K562 (cell line): Measurements from ENCODE around the gene IRAG1. TPM values are rescaled to one million over a fixed set of nuclear protein-coding genes. Genes with fewer than 3 reads are reported as not detected.

Experiments
- ATAC-seq: fragments of 200-7000 bp; cut with Tn5 transposase; 3 replicates; pipeline ENCODE4 v1.9.1; 2020; ENCODE audit warnings: moderate library complexity
- BruUV-seq: library from RNA; stranded (reverse); fragments of 400-500 nt; replicated peaks from 2 replicates; lab custom pipeline; 2021; lab: Mats Ljungman, UMichigan
- CTCF ChIA-PET: fragments of 300-600 bp; formaldehyde crosslinking; extraction: SDS; loops from one replicate; lab custom pipeline; 2021; ENCODE audit warnings: low intra/inter-chr PET ratio; lab: Yijun Ruan, JAX
- POLR2A ChIA-PET: fragments of 300-600, 350-650 bp; sonication (Branson Sonifier 250); formaldehyde crosslinking; extraction: SDS; loops from one replicate; lab custom pipeline; 2021; ENCODE audit warnings: antibody characterized with exemption, inconsistent platforms; lab: Yijun Ruan, JAX
- DNase-seq, 4 experiments: peaks; one replicate each; pipeline versions ENCODE4 v3.0.0 to v3.0.0-alpha.2; 2011 to 2018; ENCODE audit warnings: low spot score in 3 of 4, mixed read lengths in 3 of 4; ENCODE audit errors: extremely low read depth in 1 of 4
- FAIRE-seq: peaks from 2 replicates; lab custom pipeline; 2011; peaks lifted over from hg19 to GRCh38; lab: Jason Lieb, UNC
- H2AFZ ChIP-seq: 2 replicates; pipeline ENCODE4 v1.6.0; 2011; ENCODE audit warnings: low read depth, low read length, control low read depth, inconsistent platforms
- H3K27ac ChIP-seq: fragments of 200-600 bp; 3 replicates; pipeline ENCODE4 v1.8.0; 2011; ENCODE audit warnings: low read depth, mild to moderate bottlenecking, control low read depth, inconsistent platforms, low read length, moderate library complexity, mixed read lengths; ENCODE audit errors: extremely low read depth
- H3K27me3 ChIP-seq, 2 experiments: fragments of 300-600 bp in 1 of 2; 2 replicates in 1 of 2; 3 replicates in 1 of 2; pipeline versions ENCODE4 v1.6.0 to v1.8.0; 2011; ENCODE audit warnings: inconsistent platforms in 2 of 2, low read length in 2 of 2, mild to moderate bottlenecking in 1 of 2, mixed read lengths in 1 of 2, moderate library complexity in 1 of 2; ENCODE audit not compliant: control insufficient read depth in 2 of 2, insufficient read depth in 2 of 2
- H3K36me3 ChIP-seq: fragments of 300-600 bp; 3 replicates; pipeline ENCODE4 v1.8.0; 2011; ENCODE audit warnings: mild to moderate bottlenecking, low read length, inconsistent platforms; ENCODE audit not compliant: control insufficient read depth, insufficient read depth
- H3K4me1 ChIP-seq, 2 experiments: fragments of 200-600 bp in 1 of 2; replicated peaks in 1 of 2; 2 replicates in 1 of 2; 3 replicates in 1 of 2; pipeline versions ENCODE4 v1.5.1 to v1.8.0; 2011; ENCODE audit warnings: inconsistent platforms in 2 of 2, low read length in 2 of 2, mild to moderate bottlenecking in 1 of 2, mixed read lengths in 1 of 2, moderate library complexity in 1 of 2; ENCODE audit not compliant: control insufficient read depth in 2 of 2, insufficient read depth in 2 of 2
- H3K4me2 ChIP-seq: 2 replicates; pipeline ENCODE4 v1.6.1; 2011; ENCODE audit warnings: low read length, control low read depth, inconsistent platforms, mixed read lengths; ENCODE audit not compliant: insufficient read depth
- H3K4me3 ChIP-seq: fragments of 200-600 bp; sonication (generic), shearing (Covaris generic); 2 replicates; pipeline ENCODE4 v1.5.1; 2016; ENCODE audit warnings: control low read depth, inconsistent platforms
- H3K79me2 ChIP-seq: fragments of 200-600 bp; 3 replicates; pipeline ENCODE4 v1.8.0; 2011; ENCODE audit warnings: low read length, inconsistent platforms; ENCODE audit not compliant: control insufficient read depth, insufficient read depth
- H3K9ac ChIP-seq, 2 experiments: 2 replicates each; pipeline versions ENCODE4 v1.6.0 to v1.6.1; 2011; ENCODE audit warnings: low read depth in 2 of 2, low read length in 2 of 2, control low read depth in 1 of 2, inconsistent platforms in 1 of 2, mild to moderate bottlenecking in 1 of 2, mixed read lengths in 1 of 2; ENCODE audit not compliant: insufficient read depth in 1 of 2
- H3K9me1 ChIP-seq: one replicate; pipeline ENCODE4 v1.6.0; 2011; ENCODE audit warnings: inconsistent platforms, mild to moderate bottlenecking, low read length, moderate library complexity; ENCODE audit not compliant: control insufficient read depth, insufficient read depth
- H3K9me3 ChIP-seq: replicated peaks from 2 replicates; pipeline ENCODE4 v1.5.1; 2011; ENCODE audit warnings: low read depth, low read length, inconsistent platforms; ENCODE audit not compliant: control insufficient read depth, insufficient read depth
- H4K20me1 ChIP-seq: replicated peaks from 2 replicates; pipeline ENCODE4 v1.6.1; 2011; ENCODE audit warnings: low read length, inconsistent platforms, mixed read lengths; ENCODE audit not compliant: control insufficient read depth, insufficient read depth
- BACH1 ChIP-seq: fragments of 200-800 bp; sonication (Bioruptor generic); IDR thresholded peaks from 2 replicates; pipeline ENCODE4 v1.6.1; 2016; ENCODE audit warnings: missing genetic modification characterization, missing compliant biosample characterization
- BRCA1 ChIP-seq, 2 experiments: fragments of 450-650 bp in 1 of 2; sonication (generic) in 1 of 2; formaldehyde crosslinking in 1 of 2; IDR thresholded peaks; 2 replicates each; pipeline versions ENCODE4 v1.5.0 to v1.6.1; 2017 to 2020; ENCODE audit warnings: mild to moderate bottlenecking in 1 of 2, missing genetic modification reagents in 1 of 2
- CHD2 ChIP-seq: IDR thresholded peaks from 2 replicates; pipeline ENCODE4 v1.6.1; 2011; ENCODE audit warnings: low read depth, low read length
- HDAC2 ChIP-seq: fragments of 450-650 bp; IDR thresholded peaks from 2 replicates; pipeline ENCODE4 v1.6.1; 2016; ENCODE audit warnings: mild to moderate bottlenecking
- MTA3 ChIP-seq: fragments of 450-650 bp; formaldehyde crosslinking; IDR thresholded peaks from 2 replicates; pipeline ENCODE4 v1.6.1; 2017; ENCODE audit warnings: mild to moderate bottlenecking, borderline replicate concordance
- MYBL2 ChIP-seq, 2 experiments: fragments of 450-650 bp in 1 of 2; sonication (generic) in 1 of 2; formaldehyde crosslinking in 1 of 2; IDR thresholded peaks; 2 replicates each; pipeline versions ENCODE4 v1.6.1 to v1.8.1; 2017 to 2022; ENCODE audit warnings: borderline replicate concordance in 1 of 2, inconsistent platforms in 1 of 2, low read depth in 1 of 2, mild to moderate bottlenecking in 1 of 2, missing genetic modification reagents in 1 of 2, moderate library complexity in 1 of 2
- NFXL1 ChIP-seq: fragments of 450-650 bp; formaldehyde crosslinking; IDR thresholded peaks from 2 replicates; pipeline ENCODE4 v1.4.0; 2021; ENCODE audit warnings: mild to moderate bottlenecking
- NFYB ChIP-seq: IDR thresholded peaks from 2 replicates; pipeline ENCODE4 v1.6.1; 2011; ENCODE audit warnings: mild to moderate bottlenecking, moderate library complexity; ENCODE audit not compliant: insufficient read length; ENCODE audit errors: extremely low read depth
- NR2C2 ChIP-seq, 2 experiments: fragments of 200-800 bp in 1 of 2; sonication (Bioruptor generic) in 1 of 2; sonication (generic) in 1 of 2; formaldehyde crosslinking in 1 of 2; IDR thresholded peaks; 2 replicates each; pipeline versions ENCODE4 v1.6.1 to v1.8.0; 2016 to 2022; ENCODE audit warnings: mild to moderate bottlenecking in 1 of 2, missing compliant biosample characterization in 1 of 2, missing genetic modification characterization in 1 of 2, missing genetic modification reagents in 1 of 2
- NRF1 ChIP-seq, 2 experiments: fragments of 450-650 bp; IDR thresholded peaks in 1 of 2; conservative IDR thresholded peaks in 1 of 2; 2 replicates each; pipeline ENCODE4 v1.6.1; 2014; ENCODE audit warnings: mild to moderate bottlenecking in 2 of 2
- PHTF2 ChIP-seq: fragments of 250-450 bp; sonication (Bioruptor Pico); IDR thresholded peaks from 2 replicates; pipeline ENCODE4 v1.5.0; 2021; ENCODE audit warnings: mild to moderate bottlenecking
- RBM25 ChIP-seq: fragments of 200-400 bp; formaldehyde crosslinking; IDR thresholded peaks from 2 replicates; pipeline ENCODE4 v1.6.1; 2018; ENCODE audit warnings: low read length, low read depth, moderate library complexity; ENCODE audit not compliant: severe bottlenecking
- SRSF7 ChIP-seq: fragments of 200-400 bp; formaldehyde crosslinking; optimal IDR thresholded peaks from 2 replicates; pipeline ENCODE3; 2017; ENCODE audit warnings: mild to moderate bottlenecking, low read depth, low read length
- ZNF699 ChIP-seq: fragments of 250-450 bp; sonication (Bioruptor Pico); IDR thresholded peaks from 2 replicates; pipeline ENCODE4 v1.8.0; 2021; ENCODE audit warnings: mild to moderate bottlenecking, moderate library complexity; ENCODE audit not compliant: insufficient replicate concordance
- WGBS: fragments of 100-300 bp; shearing (Covaris generic); methylation state at CpG from one replicate; pipeline ENCODE4 v1.1.6; 2016; ENCODE audit warnings: low coverage, mixed read lengths; ENCODE audit not compliant: insufficient coverage; ENCODE audit errors: missing lambda C conversion rate; 5-methylcytosine and 5-hydroxymethylcytosine counted together
- in situ Hi-C: fragments of 300-500 bp; cut with MboI; formaldehyde crosslinking; loops from 4 replicates; pipeline ENCODE4 v1.15.0; 2018; ENCODE audit warnings: inconsistent platforms, mixed read lengths
- intact Hi-C: fragments of 100-400 bp; cut with micrococcal nuclease; formaldehyde crosslinking; loops from 2 replicates; pipeline ENCODE4 v1.14.2; 2022
- polyA plus RNA-seq, 8 experiments: library from polyadenylated mRNA; depleted of rRNA in 4 of 8; stranded (reverse) in 5 of 8; unstranded in 3 of 8; fragments of >200 nt; fragmentation: Nextera tagmentation in 2 of 8; fragmentation: Illumina TruSeq in 1 of 8; extraction: Ambion mirVana in 2 of 8; extraction: Trizol in 1 of 8; gene quantifications; 2 replicates each; pipeline versions ENCODE4 v1.2.1 to v1.2.3, GENCODE V29; 2011 to 2014; ENCODE audit warnings: inconsistent platforms in 1 of 8, missing spikeins in 1 of 8
- total RNA-seq, 7 experiments: library from RNA; depleted of rRNA in 6 of 7; stranded (reverse); fragments of >200 nt in 6 of 7; fragmentation: Illumina TruSeq in 2 of 7; extraction: Trizol in 2 of 7; gene quantifications; 2 replicates each; pipeline versions ENCODE4 v1.2.1 to v1.2.3, GENCODE V29; 2011 to 2021; ENCODE audit warnings: low replicate concordance in 1 of 7
- TF ChIP-seq, protein P1 (sequence below): sonication (generic); formaldehyde crosslinking; IDR thresholded peaks from 2 replicates; pipeline ENCODE4 v1.8.0; 2023; ENCODE audit warnings: mild to moderate bottlenecking, missing genetic modification reagents
- TF ChIP-seq, protein P2 (sequence below): sonication (generic); formaldehyde crosslinking; IDR thresholded peaks from 2 replicates; pipeline ENCODE4 v1.9.0; 2022; ENCODE audit warnings: mild to moderate bottlenecking, missing genetic modification reagents
- TF ChIP-seq, protein P3 (sequence below): fragments of 250-450 bp; sonication (Bioruptor Pico); IDR thresholded peaks from 2 replicates; pipeline ENCODE4 v1.4.0; 2020; ENCODE audit warnings: mild to moderate bottlenecking, moderate library complexity, borderline replicate concordance

Gene IRAG1
- total and polyA plus RNA-seq, 9 of the 15 experiments (the other 6 are each of a cell fraction or from before 2014, with no cell fraction given), result 0.01 to 0.22 (median 0.09) TPM; not detected in 1

DNA sequence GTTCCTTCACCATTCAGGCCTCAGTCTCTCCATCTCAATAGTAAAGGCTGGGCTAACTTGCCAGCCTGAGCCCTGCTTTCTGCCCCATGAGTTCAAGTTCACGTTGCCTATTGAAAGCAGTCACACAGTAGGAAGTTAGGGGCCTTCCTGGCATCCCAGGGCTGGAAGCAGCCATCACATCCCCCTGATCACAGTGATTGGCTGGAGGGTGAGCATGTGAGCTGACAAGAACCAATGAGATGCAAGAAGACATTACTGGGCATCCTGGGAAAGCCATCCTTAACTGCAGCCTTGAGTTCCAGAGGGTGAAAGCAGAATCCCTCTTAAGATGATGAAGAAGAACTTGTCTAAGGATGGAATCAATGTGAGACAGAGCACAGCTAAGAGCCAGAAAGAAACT lies 29.1 kb downstream of the IRAG1 start:
- Histone ChIP-seq H4K20me1 (no peaks in the 10 kb centered on the region), H3K9ac (no peak overlapping the region), H3K27ac (no peak overlapping the region), H3K27me3 (no peaks in the 10 kb centered on the region), H3K4me3 (no peak overlapping the region), H3K36me3 (no peaks in the 10 kb centered on the region), H3K9me1 (no peaks in the 10 kb centered on the region), H3K9me3 (no peaks in the 10 kb centered on the region), H3K79me2 (no peaks in the 10 kb centered on the region), H3K4me1 (peaks cover 18 to 51% of the 10 kb centered on the region in 2 experiments), H3K4me2 (no peak overlapping the region), H2AFZ (peak overlapping the region; percentile 75)
- POLR2A ChIA-PET, result interaction anchor here (0.6 kb wide), 1 partner anchor 1361 kb away, joined by 3 read pairs; no protein-coding TSS in a partner anchor
- BruUV-seq, result no TSS peak
- CTCF ChIA-PET, result no interaction called here
- ATAC-seq, result no peak
- WGBS, result 18% methylated on average over 1 of the region's 1 CpG
- in situ Hi-C loops, result no loop called here
- peak; percentile 15 for FAIRE-seq
- intact Hi-C loops, result no loop called here
- peak in 2 of 4 experiments; percentile 35 to 56 for DNase-seq
- TF ChIP-seq, protein P1, sequence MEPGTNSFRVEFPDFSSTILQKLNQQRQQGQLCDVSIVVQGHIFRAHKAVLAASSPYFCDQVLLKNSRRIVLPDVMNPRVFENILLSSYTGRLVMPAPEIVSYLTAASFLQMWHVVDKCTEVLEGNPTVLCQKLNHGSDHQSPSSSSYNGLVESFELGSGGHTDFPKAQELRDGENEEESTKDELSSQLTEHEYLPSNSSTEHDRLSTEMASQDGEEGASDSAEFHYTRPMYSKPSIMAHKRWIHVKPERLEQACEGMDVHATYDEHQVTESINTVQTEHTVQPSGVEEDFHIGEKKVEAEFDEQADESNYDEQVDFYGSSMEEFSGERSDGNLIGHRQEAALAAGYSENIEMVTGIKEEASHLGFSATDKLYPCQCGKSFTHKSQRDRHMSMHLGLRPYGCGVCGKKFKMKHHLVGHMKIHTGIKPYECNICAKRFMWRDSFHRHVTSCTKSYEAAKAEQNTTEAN (CRISPR knock-in tag), result no peak
- TF ChIP-seq PHTF2 (no peak), RBM25 (peak; percentile 39), NFXL1 (CRISPR knock-in tag) (no peak), HDAC2 (no peak), MTA3 (no peak), NFYB (peak; percentile 88), BACH1 (tag) (no peak), CHD2 (no peak), ZNF699 (CRISPR knock-in tag) (no peak), NR2C2 (CRISPR knock-in tag; IDR thresholded peaks at IDR 0.05) (no peak), NR2C2 (tag; IDR thresholded peaks at IDR 0.05) (no peak), NRF1 (conservative IDR thresholded peaks at IDR 0.05 in 1 of 2, IDR thresholded peaks at IDR 0.05 in 1 of 2) (no peak), SRSF7 (no peak), MYBL2 (IDR thresholded peaks at IDR 0.05; ENCODE audit: low read depth) (no peak), MYBL2 (CRISPR knock-in tag; IDR thresholded peaks at IDR 0.05; ENCODE audit: borderline replicate concordance) (no peak), BRCA1 (IDR thresholded peaks at IDR 0.05) (no peak), BRCA1 (CRISPR knock-in tag; IDR thresholded peaks at IDR 0.05) (no peak)
- TF ChIP-seq, protein P2, sequence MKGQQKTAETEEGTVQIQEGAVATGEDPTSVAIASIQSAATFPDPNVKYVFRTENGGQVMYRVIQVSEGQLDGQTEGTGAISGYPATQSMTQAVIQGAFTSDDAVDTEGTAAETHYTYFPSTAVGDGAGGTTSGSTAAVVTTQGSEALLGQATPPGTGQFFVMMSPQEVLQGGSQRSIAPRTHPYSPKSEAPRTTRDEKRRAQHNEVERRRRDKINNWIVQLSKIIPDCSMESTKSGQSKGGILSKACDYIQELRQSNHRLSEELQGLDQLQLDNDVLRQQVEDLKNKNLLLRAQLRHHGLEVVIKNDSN (CRISPR knock-in tag), result peak; percentile 83
- TF ChIP-seq, protein P3, sequence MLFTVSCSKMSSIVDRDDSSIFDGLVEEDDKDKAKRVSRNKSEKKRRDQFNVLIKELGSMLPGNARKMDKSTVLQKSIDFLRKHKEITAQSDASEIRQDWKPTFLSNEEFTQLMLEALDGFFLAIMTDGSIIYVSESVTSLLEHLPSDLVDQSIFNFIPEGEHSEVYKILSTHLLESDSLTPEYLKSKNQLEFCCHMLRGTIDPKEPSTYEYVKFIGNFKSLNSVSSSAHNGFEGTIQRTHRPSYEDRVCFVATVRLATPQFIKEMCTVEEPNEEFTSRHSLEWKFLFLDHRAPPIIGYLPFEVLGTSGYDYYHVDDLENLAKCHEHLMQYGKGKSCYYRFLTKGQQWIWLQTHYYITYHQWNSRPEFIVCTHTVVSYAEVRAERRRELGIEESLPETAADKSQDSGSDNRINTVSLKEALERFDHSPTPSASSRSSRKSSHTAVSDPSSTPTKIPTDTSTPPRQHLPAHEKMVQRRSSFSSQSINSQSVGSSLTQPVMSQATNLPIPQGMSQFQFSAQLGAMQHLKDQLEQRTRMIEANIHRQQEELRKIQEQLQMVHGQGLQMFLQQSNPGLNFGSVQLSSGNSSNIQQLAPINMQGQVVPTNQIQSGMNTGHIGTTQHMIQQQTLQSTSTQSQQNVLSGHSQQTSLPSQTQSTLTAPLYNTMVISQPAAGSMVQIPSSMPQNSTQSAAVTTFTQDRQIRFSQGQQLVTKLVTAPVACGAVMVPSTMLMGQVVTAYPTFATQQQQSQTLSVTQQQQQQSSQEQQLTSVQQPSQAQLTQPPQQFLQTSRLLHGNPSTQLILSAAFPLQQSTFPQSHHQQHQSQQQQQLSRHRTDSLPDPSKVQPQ, result no peak
